Activated naive CD8-positive, alpha-beta T cell treated with anti-CD3 and anti-CD28 coated beads, Interleukin-2, amount 10 ng/mL, durations not matched to agents 7 days and 5 days (primary cell): ENCODE results near the gene ARNT2. TPM values are rescaled to one million over a fixed set of nuclear protein-coding genes. Genes with fewer than 3 reads are reported as not detected.

ENCODE experiments used
- ATAC-seq: fragments of 150-1000 bp; cut with Tn5 transposase; one replicate; pipeline ENCODE4 v1.10.0; 2021; ENCODE audit warnings: low read depth, moderate library complexity
- POLR2A ChIA-PET: fragments of 350-600 bp; sonication (Branson Sonifier 250); formaldehyde crosslinking; loops from one replicate; lab custom pipeline; 2021; ENCODE audit warnings: antibody characterized with exemption; lab: Charles Lee
- DNase-seq: peaks from one replicate; pipeline ENCODE4 v3.0.0; 2021
- H3K27ac Mint-ChIP-seq: one replicate; pipeline ENCODE4 v1.8.0; 2022; ENCODE audit warnings: mild to moderate bottlenecking, mixed read lengths
- H3K27me3 Mint-ChIP-seq: one replicate; pipeline ENCODE4 v1.8.0; 2022; ENCODE audit warnings: mild to moderate bottlenecking, moderate library complexity, mixed read lengths
- H3K36me3 Mint-ChIP-seq: one replicate; pipeline ENCODE4 v1.8.0; 2021; ENCODE audit warnings: mild to moderate bottlenecking, mixed read lengths
- H3K4me1 Mint-ChIP-seq: one replicate; pipeline ENCODE4 v1.8.0; 2021; ENCODE audit warnings: mixed read lengths
- H3K4me3 Mint-ChIP-seq: one replicate; pipeline ENCODE4 v1.8.0; 2022; ENCODE audit warnings: mild to moderate bottlenecking, moderate library complexity, mixed read lengths
- H3K9me3 Mint-ChIP-seq: one replicate; pipeline ENCODE4 v1.8.0; 2021; ENCODE audit warnings: mixed read lengths
- total RNA-seq, 2 experiments: library from RNA; stranded (reverse); gene quantifications; one replicate each; pipeline ENCODE4 v1.2.3, GENCODE V29; 2021

ARNT2 gene
- total RNA-seq, 2 experiments from 2014 or later: not detected

- Mint-ChIP-seq H3K36me3 (no peaks in the 10 kb centered on the region), H3K4me3 (no peak overlapping the region), H3K9me3 (no peaks in the 10 kb centered on the region), H3K4me1 (no peaks in the 10 kb centered on the region), H3K27me3 (peaks cover 7% of the 10 kb centered on the region), H3K27ac (no peak overlapping the region)
- DNase-seq: no peak
- no peak for ATAC-seq
- POLR2A ChIA-PET: no interaction called here
Measured at GRCh38 chr15:80574590-80574989, 170.4 kb downstream of the ARNT2 start.

DNA sequence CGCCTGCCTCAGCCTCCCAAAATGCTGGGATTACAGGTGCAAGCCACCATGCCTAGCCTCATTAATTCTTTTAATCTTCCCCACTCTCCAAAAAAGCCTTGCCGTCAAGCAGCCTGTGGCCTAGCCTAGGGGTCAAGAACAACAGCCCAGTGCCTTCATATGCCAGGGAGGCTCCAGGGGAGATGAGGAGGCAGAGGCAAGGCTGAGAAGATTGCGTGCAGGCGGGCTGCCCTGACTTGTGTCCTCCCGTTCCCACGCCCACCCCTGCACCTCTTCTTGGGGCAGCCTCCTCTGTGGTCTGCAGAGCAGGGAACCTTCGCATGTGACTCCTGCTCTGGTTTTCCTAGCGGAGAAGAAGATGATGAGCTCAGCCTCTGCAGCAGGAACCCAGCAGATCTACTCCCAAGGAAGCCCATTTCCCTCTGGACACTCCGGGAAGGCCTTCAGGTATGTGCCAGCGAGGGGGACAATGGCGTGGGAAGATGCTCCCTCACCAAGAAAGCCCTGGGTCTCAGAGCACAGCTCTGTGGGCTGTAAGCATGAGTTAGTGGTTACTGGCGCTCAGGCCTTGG, 172.4 kb downstream of the ARNT2 start:
- POLR2A ChIA-PET: no interaction called here
- H3K36me3 Mint-ChIP-seq: no peaks in the 10 kb centered on the region
- no peak overlapping the region for H3K27ac Mint-ChIP-seq
- DNase-seq (no peak), ATAC-seq (no peak)
- H3K4me1 Mint-ChIP-seq: no peaks in the 10 kb centered on the region
- H3K27me3 Mint-ChIP-seq: peaks cover 4% of the 10 kb centered on the region
- H3K9me3 Mint-ChIP-seq: no peaks in the 10 kb centered on the region
- H3K4me3 Mint-ChIP-seq: no peak overlapping the region

DNA sequence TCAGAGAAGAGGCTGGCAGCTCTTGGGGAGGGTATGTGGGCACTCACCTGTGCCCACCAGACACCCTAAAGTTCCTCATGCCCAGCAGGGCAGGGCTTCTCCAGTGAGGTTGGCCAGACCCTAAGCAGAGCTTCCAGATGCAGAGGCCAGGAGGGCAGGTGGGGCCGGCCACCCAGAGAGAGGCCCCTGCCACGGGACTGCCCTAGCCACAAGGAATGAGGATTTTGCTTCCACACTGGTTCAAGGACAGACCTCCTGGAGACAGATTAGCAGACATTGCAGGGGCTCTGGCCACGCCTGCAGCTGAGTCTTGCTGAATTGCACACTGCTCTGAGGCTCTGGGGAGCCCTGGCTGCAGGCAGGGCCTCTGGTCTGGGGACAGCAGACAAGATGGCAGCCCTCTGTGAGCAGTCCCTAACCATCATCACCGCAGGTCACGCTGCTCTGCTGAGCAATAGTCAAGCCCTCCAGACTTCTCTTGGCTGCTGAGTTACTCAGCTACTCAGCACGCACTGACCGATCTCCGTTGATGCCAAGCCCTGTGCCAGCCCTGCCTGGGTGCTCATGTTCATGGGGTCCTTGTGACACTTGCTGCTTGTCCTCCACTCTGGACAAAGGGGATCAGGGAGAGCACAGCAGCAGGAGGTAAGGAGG, 173.5 kb downstream of the ARNT2 start:
- Mint-ChIP-seq H3K4me3 (no peak overlapping the region), H3K27ac (no peak overlapping the region), H3K27me3 (peaks cover 3% of the 10 kb centered on the region), H3K4me1 (no peaks in the 10 kb centered on the region), H3K36me3 (no peaks in the 10 kb centered on the region), H3K9me3 (no peaks in the 10 kb centered on the region)
- POLR2A ChIA-PET: no interaction called here
- ATAC-seq (no peak), DNase-seq (no peak)

- POLR2A ChIA-PET: no interaction called here
- Mint-ChIP-seq H3K4me1 (no peaks in the 10 kb centered on the region), H3K27ac (no peak overlapping the region), H3K27me3 (peaks cover 4% of the 10 kb centered on the region), H3K9me3 (no peaks in the 10 kb centered on the region), H3K36me3 (no peaks in the 10 kb centered on the region), H3K4me3 (no peak overlapping the region)
- no peak for DNase-seq
- no peak for ATAC-seq
Measured at GRCh38 chr15:80578206-80578595, 174.0 kb downstream of the ARNT2 start.

DNA sequence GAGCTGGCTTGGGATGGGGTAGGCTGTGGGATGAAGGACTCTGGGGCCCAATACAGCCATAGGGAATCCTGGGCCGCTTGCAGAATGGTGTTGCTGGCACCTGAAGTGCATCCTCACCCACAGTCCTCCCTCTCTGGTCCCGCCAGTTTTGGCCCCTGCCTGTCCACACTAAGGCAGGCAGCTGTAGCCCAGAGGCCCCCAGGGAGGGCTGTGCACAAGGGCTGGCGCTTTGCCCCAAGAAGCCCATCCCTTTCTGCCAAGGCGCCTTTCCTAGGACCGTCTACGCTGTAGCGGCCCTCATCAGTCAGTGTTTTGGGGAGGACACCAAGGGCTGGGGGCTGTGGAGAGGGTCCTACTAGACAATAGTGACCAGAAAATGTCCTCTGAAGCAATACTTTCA, 174.7 kb downstream of the ARNT2 start:
- H3K27me3 Mint-ChIP-seq: peaks cover 2% of the 10 kb centered on the region
- no peaks in the 10 kb centered on the region for H3K36me3 Mint-ChIP-seq
- DNase-seq (no peak), ATAC-seq (no peak)
- no peaks in the 10 kb centered on the region for H3K9me3 Mint-ChIP-seq
- H3K4me3 Mint-ChIP-seq: no peak overlapping the region
- H3K4me1 Mint-ChIP-seq: no peaks in the 10 kb centered on the region
- H3K27ac Mint-ChIP-seq: no peak overlapping the region
- POLR2A ChIA-PET: no interaction called here

DNA sequence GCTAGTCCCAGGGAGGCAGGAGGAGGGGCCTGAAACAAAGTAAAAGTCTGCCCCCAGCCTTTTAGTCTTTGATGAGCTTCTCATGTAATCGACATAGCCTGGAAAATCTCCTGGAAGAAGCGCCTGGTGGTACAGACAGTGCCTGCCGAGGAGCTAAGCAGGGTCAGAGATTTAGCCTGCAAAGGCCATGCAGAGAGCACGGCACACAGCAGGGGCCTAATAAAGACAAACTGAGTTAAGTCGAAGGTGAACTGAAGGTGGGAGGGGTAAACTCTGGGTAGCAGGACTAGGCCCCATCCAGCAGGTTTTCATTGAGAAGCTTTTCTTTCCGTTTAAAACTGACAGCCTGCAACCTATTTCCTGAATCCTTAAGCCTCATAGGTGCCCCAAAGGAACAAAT, 175.4 kb downstream of the ARNT2 start:
- no peak overlapping the region for H3K27ac Mint-ChIP-seq
- peaks cover 2% of the 10 kb centered on the region for H3K27me3 Mint-ChIP-seq
- H3K36me3 Mint-ChIP-seq: no peaks in the 10 kb centered on the region
- ATAC-seq (no peak), DNase-seq (no peak)
- POLR2A ChIA-PET: no interaction called here
- H3K9me3 Mint-ChIP-seq: no peaks in the 10 kb centered on the region
- no peaks in the 10 kb centered on the region for H3K4me1 Mint-ChIP-seq
- H3K4me3 Mint-ChIP-seq: no peak overlapping the region

- POLR2A ChIA-PET: no interaction called here
- H3K9me3 Mint-ChIP-seq: no peaks in the 10 kb centered on the region
- H3K27ac Mint-ChIP-seq: no peak overlapping the region
Measured at GRCh38 chr15:80580106-80580505, 175.9 kb downstream of the ARNT2 start.

GRCh38 chr15:80580536-80581260, 176.5 kb downstream of the ARNT2 start:
- peaks cover 2% of the 10 kb centered on the region for H3K27me3 Mint-ChIP-seq
- DNase-seq: no peak
- no peak overlapping the region for H3K4me3 Mint-ChIP-seq
- no peaks in the 10 kb centered on the region for H3K9me3 Mint-ChIP-seq
- H3K36me3 Mint-ChIP-seq: no peaks in the 10 kb centered on the region
- no peak overlapping the region for H3K27ac Mint-ChIP-seq
- H3K4me1 Mint-ChIP-seq: no peaks in the 10 kb centered on the region
- POLR2A ChIA-PET: no interaction called here
- ATAC-seq: no peak

More at GRCh38 chr15:80580106-80580505, 175.9 kb downstream of the ARNT2 start:
- DNase-seq: no peak
- Mint-ChIP-seq H3K36me3 (no peaks in the 10 kb centered on the region), H3K4me3 (no peak overlapping the region), H3K27me3 (peaks cover 2% of the 10 kb centered on the region), H3K4me1 (no peaks in the 10 kb centered on the region)
- no peak for ATAC-seq

- DNase-seq (no peak), ATAC-seq (no peak)
- POLR2A ChIA-PET: no interaction called here
- H3K27ac Mint-ChIP-seq: no peak overlapping the region
- H3K36me3 Mint-ChIP-seq: no peaks in the 10 kb centered on the region
- no peak overlapping the region for H3K4me3 Mint-ChIP-seq
- H3K9me3 Mint-ChIP-seq: no peaks in the 10 kb centered on the region
- peaks cover 2% of the 10 kb centered on the region for H3K27me3 Mint-ChIP-seq
- H3K4me1 Mint-ChIP-seq: no peaks in the 10 kb centered on the region
Measured at GRCh38 chr15:80581976-80582375, 177.8 kb downstream of the ARNT2 start.

- Mint-ChIP-seq H3K4me1 (no peaks in the 10 kb centered on the region), H3K9me3 (no peaks in the 10 kb centered on the region), H3K27me3 (peaks cover 2% of the 10 kb centered on the region), H3K4me3 (no peak overlapping the region), H3K36me3 (no peaks in the 10 kb centered on the region), H3K27ac (no peak overlapping the region)
- DNase-seq: no peak
- POLR2A ChIA-PET: no interaction called here
- no peak for ATAC-seq
Measured at GRCh38 chr15:80582816-80583423, 178.7 kb downstream of the ARNT2 start.

GRCh38 chr15:80584561-80584964, 180.4 kb downstream of the ARNT2 start:
- no peaks in the 10 kb centered on the region for H3K36me3 Mint-ChIP-seq
- no peak for ATAC-seq
- no peak overlapping the region for H3K4me3 Mint-ChIP-seq

DNA sequence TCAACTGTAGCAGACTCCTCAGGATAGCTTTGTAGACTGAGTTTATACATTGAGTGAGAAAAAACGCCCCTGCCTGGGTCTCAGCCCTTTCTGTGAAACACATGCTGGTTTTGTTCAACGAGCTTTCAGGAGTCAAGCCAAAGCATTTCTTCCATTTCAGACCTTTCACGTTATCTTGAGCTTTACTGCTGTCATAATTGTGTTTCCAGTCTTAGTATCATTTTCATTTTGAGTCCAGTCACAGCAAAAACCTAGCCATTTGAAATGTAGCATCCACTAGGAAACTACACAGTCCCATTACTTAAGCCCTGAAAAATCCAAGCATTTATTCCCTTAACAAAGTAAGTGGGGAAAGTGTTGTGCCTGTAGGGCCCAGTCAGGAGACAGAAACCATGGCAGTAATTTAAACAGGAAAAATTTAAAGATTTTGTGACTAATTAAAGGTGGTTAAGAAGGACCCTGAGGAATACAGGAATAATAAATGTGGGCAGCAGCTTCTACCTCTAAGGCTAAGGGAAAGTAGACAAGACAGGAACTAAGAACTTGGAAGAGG, 180.9 kb downstream of the ARNT2 start:
- DNase-seq: no peak
- Mint-ChIP-seq H3K36me3 (no peaks in the 10 kb centered on the region), H3K27ac (no peak overlapping the region), H3K9me3 (no peaks in the 10 kb centered on the region), H3K27me3 (peaks cover 3% of the 10 kb centered on the region), H3K4me1 (no peaks in the 10 kb centered on the region), H3K4me3 (no peak overlapping the region)
- no peak for ATAC-seq
- POLR2A ChIA-PET: no interaction called here

More at GRCh38 chr15:80584561-80584964, 180.4 kb downstream of the ARNT2 start:
- Mint-ChIP-seq H3K27ac (no peak overlapping the region), H3K9me3 (no peaks in the 10 kb centered on the region), H3K27me3 (peaks cover 3% of the 10 kb centered on the region), H3K4me1 (no peaks in the 10 kb centered on the region)
- POLR2A ChIA-PET: no interaction called here
- DNase-seq: no peak

DNA sequence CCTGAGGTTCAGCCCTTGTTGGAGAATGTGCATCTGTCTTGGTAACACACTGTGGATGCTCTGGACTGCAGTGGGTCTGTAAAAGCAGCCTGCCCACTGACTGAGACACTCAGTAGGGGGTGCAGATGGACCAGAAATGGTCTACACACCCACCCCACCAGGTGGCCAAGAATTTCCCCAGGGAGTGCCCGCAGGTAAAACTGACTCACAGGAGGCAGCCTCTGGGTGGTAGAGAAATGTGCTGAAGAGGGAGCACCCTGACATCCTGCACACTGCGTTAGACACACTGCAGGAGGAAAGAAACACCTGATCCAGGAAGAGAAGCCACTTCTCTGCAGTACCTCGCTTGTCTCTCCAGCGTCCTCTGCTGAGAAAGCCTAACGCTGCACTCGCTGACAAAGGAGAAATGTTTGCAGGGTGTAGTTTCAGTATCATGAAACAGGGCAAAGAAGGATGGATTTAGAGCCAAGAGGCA, 181.4 kb downstream of the ARNT2 start:
- DNase-seq (no peak), ATAC-seq (no peak)
- H3K9me3 Mint-ChIP-seq: no peaks in the 10 kb centered on the region
- no peak overlapping the region for H3K4me3 Mint-ChIP-seq
- no peaks in the 10 kb centered on the region for H3K4me1 Mint-ChIP-seq
- H3K36me3 Mint-ChIP-seq: no peaks in the 10 kb centered on the region
- POLR2A ChIA-PET: no interaction called here
- H3K27ac Mint-ChIP-seq: no peak overlapping the region
- peaks cover 3% of the 10 kb centered on the region for H3K27me3 Mint-ChIP-seq
